OCI-LY1 (cell line): ENCODE results near the gene ST6GALNAC3.

Experiments
- H2AFZ ChIP-seq: fragments of 200-600 bp; sonication (generic), shearing (Covaris generic); 2 replicates; pipeline ENCODE4 v1.6.0; 2014; ENCODE audit warnings: antibody characterized with exemption, mild to moderate bottlenecking, low read length
- H3F3A ChIP-seq: fragments of 200-600 bp; sonication (generic), shearing (Covaris generic); 2 replicates; pipeline ENCODE4 v1.6.0; 2014; ENCODE audit warnings: mild to moderate bottlenecking, antibody characterized with exemption, low read length, moderate library complexity; ENCODE audit not compliant: insufficient read depth
- H3K27ac ChIP-seq: fragments of 200-600 bp; sonication (generic); 2 replicates; pipeline ENCODE4 v1.5.1; 2014; ENCODE audit warnings: low read length, mixed run types, mild to moderate bottlenecking, low read depth; ENCODE audit not compliant: poor library complexity, severe bottlenecking
- H3K27me3 ChIP-seq: fragments of 200-600 bp; sonication (generic); 2 replicates; pipeline ENCODE4 v1.6.0; 2014; ENCODE audit warnings: antibody characterized with exemption, mild to moderate bottlenecking, low read length, moderate library complexity; ENCODE audit not compliant: insufficient read depth
- H3K36me3 ChIP-seq: fragments of 200-600 bp; sonication (generic); 2 replicates; pipeline ENCODE4 v1.6.1; 2014; ENCODE audit warnings: mild to moderate bottlenecking, antibody characterized with exemption, low read length, moderate library complexity, mixed read lengths; ENCODE audit not compliant: insufficient read depth
- H3K4me1 ChIP-seq: fragments of 200-600 bp; sonication (generic); 2 replicates; pipeline ENCODE4 v1.5.1; 2014; ENCODE audit warnings: mild to moderate bottlenecking, low read length, moderate library complexity; ENCODE audit not compliant: insufficient read depth, severe bottlenecking
- H3K4me2 ChIP-seq: fragments of 200-600 bp; sonication (generic), shearing (Covaris generic); 2 replicates; pipeline ENCODE4 v1.6.1; 2014; ENCODE audit warnings: low read length
- H3K4me3 ChIP-seq: fragments of 200-600 bp; sonication (generic); 2 replicates; pipeline ENCODE4 v1.5.1; 2014; ENCODE audit warnings: low read length, low read depth, mild to moderate bottlenecking, mixed read lengths; ENCODE audit not compliant: poor library complexity, severe bottlenecking
- H3K79me2 ChIP-seq: fragments of 200-600 bp; shearing (Covaris generic); 2 replicates; pipeline ENCODE4 v1.6.1; 2016; ENCODE audit warnings: mixed run types, low read length, mixed read lengths; ENCODE audit not compliant: insufficient read depth
- H3K9ac ChIP-seq: fragments of 200-600 bp; sonication (generic), shearing (Covaris generic); 2 replicates; pipeline ENCODE4 v1.6.1; 2014; ENCODE audit warnings: mild to moderate bottlenecking, low read length, mixed read lengths
- H3K9me2 ChIP-seq: fragments of 200-600 bp; sonication (generic), shearing (Covaris generic); 2 replicates; pipeline ENCODE4 v1.6.1; 2014; ENCODE audit warnings: low read depth, mild to moderate bottlenecking, low read length, mixed read lengths
- H3K9me3 ChIP-seq: fragments of 200-600 bp; shearing (Covaris generic); 2 replicates; pipeline ENCODE4 v1.6.1; 2014; ENCODE audit warnings: low read length, mixed read lengths
- H4K20me1 ChIP-seq: fragments of 200-600 bp; sonication (generic), shearing (Covaris generic); 2 replicates; pipeline ENCODE4 v1.6.0; 2016; ENCODE audit warnings: mild to moderate bottlenecking, low read length; ENCODE audit not compliant: insufficient read depth
- CTCF ChIP-seq: fragments of 200-600 bp; sonication (generic), shearing (Covaris generic); IDR thresholded peaks from 2 replicates; pipeline ENCODE4 v1.5.1; 2017; ENCODE audit warnings: mild to moderate bottlenecking, antibody characterized with exemption, low read length, moderate library complexity, mixed read lengths
- EZH2 ChIP-seq: fragments of 200-600 bp; sonication (generic), shearing (Covaris generic); IDR thresholded peaks from 2 replicates; pipeline ENCODE4 v1.8.0; 2017; ENCODE audit warnings: borderline replicate concordance, mixed run types, mild to moderate bottlenecking, antibody characterized with exemption, low read length, moderate library complexity, mixed read lengths

The ST6GALNAC3 gene

GRCh38 chr1:76450229-76450628 lies 375.7 kb downstream of the ST6GALNAC3 start:
- H3K4me3 ChIP-seq: no peak overlapping the region
- H3K27me3 ChIP-seq: no peaks in the 10 kb centered on the region
- H3K4me2 ChIP-seq: no peak overlapping the region
- TF ChIP-seq EZH2 (no peak), CTCF (no peak)
- H2AFZ ChIP-seq: no peak overlapping the region
- no peak overlapping the region for H3K27ac ChIP-seq
- no peaks in the 10 kb centered on the region for H3K9me3 ChIP-seq
- H3K9ac ChIP-seq: no peak overlapping the region
- H3K9me2 ChIP-seq: no peaks in the 10 kb centered on the region
- no peaks in the 10 kb centered on the region for H3K79me2 ChIP-seq
- H3K4me1 ChIP-seq: no peaks in the 10 kb centered on the region
- no peaks in the 10 kb centered on the region for H3F3A ChIP-seq
- H4K20me1 ChIP-seq: no peaks in the 10 kb centered on the region
- no peaks in the 10 kb centered on the region for H3K36me3 ChIP-seq

GRCh38 chr1:76463278-76463677 lies 388.7 kb downstream of the ST6GALNAC3 start:
- no peak overlapping the region for H3K4me2 ChIP-seq

GRCh38 chr1:76463849-76464248 lies 389.3 kb downstream of the ST6GALNAC3 start:
- Histone ChIP-seq H3K4me3 (no peak overlapping the region), H3K9me3 (no peaks in the 10 kb centered on the region), H3K9ac (no peak overlapping the region), H3F3A (no peaks in the 10 kb centered on the region), H3K27ac (no peak overlapping the region), H2AFZ (no peak overlapping the region), H3K36me3 (no peaks in the 10 kb centered on the region), H3K4me2 (no peak overlapping the region), H3K27me3 (no peaks in the 10 kb centered on the region), H3K4me1 (no peaks in the 10 kb centered on the region), H3K9me2 (no peaks in the 10 kb centered on the region), H3K79me2 (no peaks in the 10 kb centered on the region), H4K20me1 (no peaks in the 10 kb centered on the region)
- TF ChIP-seq CTCF (no peak), EZH2 (no peak)

More at GRCh38 chr1:76463278-76463677, 388.7 kb downstream of the ST6GALNAC3 start:
- H3K9me2 ChIP-seq: no peaks in the 10 kb centered on the region
- TF ChIP-seq EZH2 (no peak), CTCF (no peak)
- H3F3A ChIP-seq: no peaks in the 10 kb centered on the region
- H3K27ac ChIP-seq: no peak overlapping the region
- no peaks in the 10 kb centered on the region for H3K36me3 ChIP-seq
- H3K27me3 ChIP-seq: no peaks in the 10 kb centered on the region
- no peaks in the 10 kb centered on the region for H3K4me1 ChIP-seq
- no peaks in the 10 kb centered on the region for H3K79me2 ChIP-seq
- no peak overlapping the region for H3K9ac ChIP-seq
- H4K20me1 ChIP-seq: no peaks in the 10 kb centered on the region
- no peak overlapping the region for H2AFZ ChIP-seq
- no peak overlapping the region for H3K4me3 ChIP-seq
- H3K9me3 ChIP-seq: no peaks in the 10 kb centered on the region
